GM12873 (cell line): ENCODE data around the gene GRM7.

Source experiments
- TF ChIP-seq, protein P1 (sequence below): IDR thresholded peaks from 2 replicates; pipeline ENCODE4 v1.5.1; 2012; ENCODE audit warnings: low read depth, mild to moderate bottlenecking, moderate library complexity, low read length, control low read depth; ENCODE audit not compliant: insufficient read depth; ENCODE audit errors: missing control alignments

The GRM7 gene

DNA sequence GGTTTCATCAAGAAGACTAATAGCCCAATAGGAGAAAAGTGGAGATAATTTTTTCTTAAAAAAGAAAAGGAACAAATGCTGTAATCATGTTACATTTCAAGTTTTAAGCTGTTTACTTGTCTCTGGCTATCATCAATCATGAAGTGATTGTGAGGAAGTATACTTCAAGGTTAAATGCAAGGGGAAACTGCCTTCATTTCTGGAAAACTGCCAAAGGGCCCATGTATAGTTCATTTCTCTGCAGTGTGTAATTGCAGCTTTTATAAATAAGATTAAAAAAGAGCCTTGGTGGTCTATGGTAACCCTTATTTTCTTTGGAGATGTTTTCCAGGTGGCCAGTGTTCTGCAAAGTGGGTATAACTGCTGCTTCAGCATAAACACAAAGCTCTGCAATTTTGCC lies 101.9 kb downstream of the GRM7 start:
- TF ChIP-seq, protein P1, sequence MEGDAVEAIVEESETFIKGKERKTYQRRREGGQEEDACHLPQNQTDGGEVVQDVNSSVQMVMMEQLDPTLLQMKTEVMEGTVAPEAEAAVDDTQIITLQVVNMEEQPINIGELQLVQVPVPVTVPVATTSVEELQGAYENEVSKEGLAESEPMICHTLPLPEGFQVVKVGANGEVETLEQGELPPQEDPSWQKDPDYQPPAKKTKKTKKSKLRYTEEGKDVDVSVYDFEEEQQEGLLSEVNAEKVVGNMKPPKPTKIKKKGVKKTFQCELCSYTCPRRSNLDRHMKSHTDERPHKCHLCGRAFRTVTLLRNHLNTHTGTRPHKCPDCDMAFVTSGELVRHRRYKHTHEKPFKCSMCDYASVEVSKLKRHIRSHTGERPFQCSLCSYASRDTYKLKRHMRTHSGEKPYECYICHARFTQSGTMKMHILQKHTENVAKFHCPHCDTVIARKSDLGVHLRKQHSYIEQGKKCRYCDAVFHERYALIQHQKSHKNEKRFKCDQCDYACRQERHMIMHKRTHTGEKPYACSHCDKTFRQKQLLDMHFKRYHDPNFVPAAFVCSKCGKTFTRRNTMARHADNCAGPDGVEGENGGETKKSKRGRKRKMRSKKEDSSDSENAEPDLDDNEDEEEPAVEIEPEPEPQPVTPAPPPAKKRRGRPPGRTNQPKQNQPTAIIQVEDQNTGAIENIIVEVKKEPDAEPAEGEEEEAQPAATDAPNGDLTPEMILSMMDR = no peak

DNA sequence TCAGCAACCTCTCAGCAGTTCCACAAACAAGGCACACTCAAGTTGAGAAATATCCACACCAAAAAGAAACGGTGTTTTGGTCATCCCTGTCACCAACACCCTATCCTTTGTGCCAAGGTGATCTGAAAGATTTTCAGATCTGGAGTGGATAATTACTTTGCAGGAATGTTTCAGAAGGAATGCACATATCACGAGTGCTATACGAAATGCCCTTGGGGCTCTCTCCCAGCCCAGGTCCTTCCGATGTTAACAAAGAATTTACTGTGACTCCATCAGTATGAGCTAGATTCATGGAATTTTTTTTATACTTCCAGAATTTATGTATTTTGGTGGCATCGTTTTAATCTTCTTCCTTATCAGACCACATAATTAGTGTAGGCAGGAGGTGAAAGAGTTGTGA lies 105.0 kb downstream of the GRM7 start:
- TF ChIP-seq, protein P1 = no peak

DNA sequence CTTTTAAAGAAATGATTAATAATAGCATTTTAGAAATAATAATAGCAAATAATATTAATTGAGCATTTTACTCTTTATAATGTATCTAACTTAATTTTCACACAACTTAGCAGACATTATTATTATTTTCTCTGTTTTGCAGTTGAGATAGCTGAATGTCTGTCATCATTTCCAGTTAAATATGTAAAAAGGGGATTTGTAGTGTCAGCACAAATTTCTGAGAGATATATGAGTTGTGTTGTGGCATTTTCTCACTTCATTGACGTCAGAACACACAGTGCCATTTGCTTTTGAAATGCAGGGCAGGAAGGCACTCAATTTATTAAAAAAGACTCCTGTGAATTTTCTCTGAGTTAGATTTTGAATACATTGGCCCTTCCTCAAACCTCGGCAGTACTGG lies 111.0 kb downstream of the GRM7 start:
- TF ChIP-seq, protein P1 = no peak

DNA sequence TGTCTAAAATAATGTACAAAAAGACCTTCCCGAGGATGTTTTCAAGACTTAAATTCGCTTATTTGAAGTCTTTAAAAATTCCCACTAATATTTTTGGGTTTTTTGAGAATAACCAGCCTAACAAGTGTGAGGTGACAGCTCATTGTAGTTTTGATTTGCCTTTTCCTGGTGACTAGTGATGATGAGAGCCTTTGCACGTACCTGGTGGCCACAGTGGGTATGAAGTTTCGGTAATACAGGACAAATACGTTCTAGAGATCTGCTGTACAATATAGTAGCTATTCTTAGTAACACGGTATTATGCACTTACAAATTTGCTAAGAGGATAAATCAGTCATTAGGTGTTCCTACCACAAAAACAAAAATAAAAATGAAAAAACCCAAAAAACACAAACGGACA lies 124.9 kb downstream of the GRM7 start:
- TF ChIP-seq, protein P1 = no peak

DNA sequence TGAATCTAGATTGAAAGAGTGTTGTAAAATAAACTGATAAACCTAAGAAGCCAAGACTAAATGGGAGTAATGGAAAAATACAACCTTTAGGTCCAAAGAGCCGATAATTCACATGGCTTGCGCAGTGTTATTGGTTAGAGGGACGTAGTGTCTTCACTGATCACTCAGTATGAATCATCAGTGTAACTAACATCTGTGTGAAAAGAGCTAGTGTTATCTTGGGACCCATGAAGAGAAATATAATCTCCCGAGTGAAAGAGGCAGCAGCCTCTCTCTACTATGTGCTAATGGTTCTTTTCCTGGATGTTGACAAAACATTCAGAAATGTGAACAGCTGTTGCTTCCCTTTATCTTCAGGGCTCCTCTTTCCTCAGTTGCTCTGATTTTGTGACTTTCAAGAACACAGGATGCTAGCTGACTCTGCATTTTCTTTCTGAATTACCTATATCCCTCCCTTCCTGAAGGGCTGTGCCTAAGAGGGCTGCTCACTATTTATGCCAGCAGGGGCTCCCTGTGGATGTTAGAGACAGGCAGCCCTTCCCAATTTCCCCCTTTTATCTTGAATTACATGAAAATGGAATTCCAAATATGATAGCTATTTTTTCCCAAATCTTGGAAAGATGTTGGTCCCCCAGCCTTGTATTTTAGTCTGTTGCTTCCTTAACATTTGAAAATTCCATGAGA lies 128.8 kb downstream of the GRM7 start:
- TF ChIP-seq, protein P1 = no peak

DNA sequence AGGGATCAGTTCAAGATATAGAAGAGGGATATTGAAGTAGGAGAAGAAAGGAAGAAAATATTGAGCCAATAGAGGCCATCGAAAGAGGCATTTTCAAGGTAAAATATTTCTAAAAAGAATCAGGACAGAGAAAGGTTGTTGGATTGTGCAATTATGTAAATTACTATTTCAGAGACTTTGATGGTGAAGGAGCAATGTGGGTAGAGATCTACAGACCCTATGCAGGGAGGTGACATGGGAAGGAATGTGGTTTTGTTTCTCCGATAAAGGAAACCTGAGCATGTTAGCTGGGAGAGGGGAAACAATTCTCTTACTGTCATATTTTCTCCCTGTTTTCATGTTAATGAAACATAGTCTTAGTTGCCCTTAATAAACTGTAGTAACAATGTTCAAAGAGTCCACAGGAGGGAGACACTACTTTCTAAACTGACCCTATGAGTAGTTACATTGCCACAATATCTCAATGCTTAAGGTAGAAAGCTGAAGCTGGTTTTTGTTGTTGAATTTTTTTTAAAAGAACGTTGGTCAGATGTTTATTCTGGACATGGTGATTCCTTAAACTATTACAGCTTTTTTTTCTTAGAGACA lies 133.3 kb downstream of the GRM7 start:
- TF ChIP-seq, protein P1 = no peak

DNA sequence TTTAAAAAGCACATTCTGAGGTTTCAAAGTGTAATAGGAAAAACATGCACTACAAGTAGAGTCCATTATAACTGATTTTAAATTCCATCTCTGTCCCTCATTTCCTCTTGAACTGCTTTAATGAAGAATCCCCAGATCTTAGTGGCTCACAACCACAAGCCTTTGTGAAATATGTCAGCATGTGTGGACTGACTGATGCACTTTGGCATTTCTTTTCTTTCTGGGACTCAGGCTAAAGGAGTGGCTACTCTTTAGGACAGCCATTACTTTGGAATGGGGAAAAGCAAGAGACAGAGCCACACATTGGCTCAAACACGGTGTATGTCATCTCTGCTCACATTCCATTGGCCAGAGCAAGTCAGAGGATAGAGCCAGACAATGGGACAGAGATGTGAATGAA lies 139.6 kb downstream of the GRM7 start:
- TF ChIP-seq, protein P1 = no peak
